ENCODE data around the gene BMPER. TPM values are rescaled to one million over a fixed set of nuclear protein-coding genes. Genes with fewer than 3 reads are reported as not detected.

BMPER gene
- total and polyA plus RNA-seq, 2 of the 8 experiments (the other 6 are each of a cell fraction or from before 2014, with no cell fraction given) = 0.33 to 0.69 TPM

DNA sequence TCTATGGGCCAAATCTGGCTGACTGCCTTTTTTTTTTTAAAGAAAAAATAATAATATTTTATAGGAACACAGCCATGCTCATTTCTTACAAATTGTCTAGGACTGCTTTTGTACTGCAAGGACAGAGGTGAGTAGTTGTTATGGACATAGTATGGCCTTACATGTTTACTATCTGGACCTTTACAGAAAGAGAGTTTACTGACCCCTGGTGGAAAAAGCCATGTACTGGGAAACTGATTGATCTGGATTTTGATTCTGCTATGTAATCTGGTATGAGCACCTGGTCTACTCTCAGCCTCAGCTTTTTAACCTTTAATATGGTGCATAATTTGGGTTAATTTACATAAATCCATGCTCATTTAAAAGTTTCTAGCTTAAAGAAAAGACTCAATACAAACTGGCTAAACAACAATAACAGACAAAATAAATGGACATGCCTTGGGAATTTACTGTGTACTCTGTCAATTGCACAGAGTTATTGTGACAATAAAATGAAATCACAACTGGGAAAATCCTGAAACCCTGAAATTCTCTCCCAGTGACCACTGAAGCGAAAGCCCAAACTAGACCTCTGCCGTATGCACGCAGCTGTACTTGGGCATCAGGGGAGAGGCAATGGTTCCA lies 260.7 kb downstream of the BMPER start:
- Histone ChIP-seq H3K27me3 (replicated peaks in 1 of 4; ENCODE audit: control insufficient read depth in 3 of 4, extremely low read depth in 1 of 4, insufficient read depth in 3 of 4, low read length in 3 of 4) (no peaks in the 10 kb centered on the region), H3K23ac (ENCODE audit: insufficient read length) (no peak overlapping the region), H2BK5ac (ENCODE audit: low read depth, low read length) (no peak overlapping the region), H3K23me2 (ENCODE audit: low read depth, low read length) (no peaks in the 10 kb centered on the region), H3K4ac (replicated peaks; ENCODE audit: insufficient read length, low read depth, low read length) (no peak overlapping the region), H3K14ac (ENCODE audit: insufficient read length) (no peak overlapping the region), H4K91ac (replicated peaks; ENCODE audit: insufficient read length, low read length) (no peak overlapping the region), H4K20me1 (replicated peaks in 1 of 2; ENCODE audit: control insufficient read depth in 1 of 2, insufficient read depth in 2 of 2, low read length in 2 of 2) (no peaks in the 10 kb centered on the region), H4K8ac (ENCODE audit: extremely low read depth, insufficient read depth, low read length) (no peak overlapping the region), H3K4me2 (ENCODE audit: insufficient read depth in 1 of 2, low read depth in 2 of 2, low read length in 2 of 2) (no peak overlapping the region), H2AK5ac (ENCODE audit: low read depth, low read length) (no peak overlapping the region), H3K79me1 (ENCODE audit: low read depth, low read length) (no peaks in the 10 kb centered on the region), H4K5ac (ENCODE audit: insufficient read length, low read depth, low read length) (no peak overlapping the region), H3K27ac (ENCODE audit: low read depth, low read length) (no peak overlapping the region), H3K9me3 (ENCODE audit: insufficient read depth in 2 of 2, low read depth in 1 of 2, low read length in 1 of 2) (no peaks in the 10 kb centered on the region), H2BK20ac (ENCODE audit: low read length) (no peak overlapping the region), H3K36me3 (ENCODE audit: control insufficient read depth in 2 of 4, insufficient read depth in 4 of 4, low read length in 3 of 4) (no peaks in the 10 kb centered on the region), H3K4me3 (ENCODE audit: extremely low read depth in 1 of 4, insufficient read depth in 2 of 4, low read depth in 3 of 4, low read length in 4 of 4) (no peak overlapping the region), H3K9ac (replicated peaks in 1 of 4; ENCODE audit: extremely low read depth in 1 of 4, low read depth in 3 of 4, low read length in 3 of 4) (no peak overlapping the region), H2AFZ (ENCODE audit: low read length) (no peak overlapping the region), H3K4me1 (replicated peaks in 1 of 4; ENCODE audit: control insufficient read depth in 3 of 4, insufficient read depth in 4 of 4, low read length in 3 of 4) (no peaks in the 10 kb centered on the region), H2BK12ac (ENCODE audit: low read depth, low read length) (no peak overlapping the region), H2BK15ac (ENCODE audit: low read length) (no peak overlapping the region), H3K79me2 (ENCODE audit: control insufficient read depth in 1 of 2, insufficient read depth in 2 of 2, low read length in 2 of 2) (no peaks in the 10 kb centered on the region), H3K18ac (ENCODE audit: extremely low read depth, low read length) (no peak overlapping the region), H3K56ac (replicated peaks; ENCODE audit: insufficient read length, low read depth, low read length) (no peak overlapping the region), H2BK120ac (replicated peaks; ENCODE audit: low read depth, low read length) (no peak overlapping the region)
- POLR2A ChIA-PET (ENCODE audit: partially characterized antibody) = no interaction called here
- WGBS, 2 experiments (ENCODE audit: extremely low coverage in 1 of 2, insufficient coverage in 1 of 2, insufficient read length in 1 of 2, insufficient replicate concordance in 2 of 2, low coverage in 1 of 2, low lambda C conversion rate in 2 of 2, missing lambda C conversion rate in 1 of 2) = 96% methylated on average over 3 of the region's 3 CpGs; no CpG with 5 or more reads in 1 of the 2 experiments
- FAIRE-seq (no peak), DNase-seq (ENCODE audit: low read depth in 1 of 2, low spot score in 2 of 2) (no peak)
- CTCF ChIA-PET (ENCODE audit: partially characterized antibody) = interaction anchor here (0.9 to 13.5 kb wide), 20 partner anchors 8 to 236 kb away, joined by 3 to 197 read pairs (median 4); no protein-coding TSS in a partner anchor
- TF ChIP-seq RAD21 (IDR thresholded peaks at IDR 0.05 in 1 of 2, conservative IDR thresholded peaks at IDR 0.05 in 1 of 2; ENCODE audit: low read depth in 2 of 2, low read length in 2 of 2) (peak; percentile 64 to 70), ZNF274 (IDR thresholded peaks at IDR 0.05; ENCODE audit: borderline replicate concordance, extremely low read depth, low read length) (no peak)
- TF ChIP-seq, protein P1, sequence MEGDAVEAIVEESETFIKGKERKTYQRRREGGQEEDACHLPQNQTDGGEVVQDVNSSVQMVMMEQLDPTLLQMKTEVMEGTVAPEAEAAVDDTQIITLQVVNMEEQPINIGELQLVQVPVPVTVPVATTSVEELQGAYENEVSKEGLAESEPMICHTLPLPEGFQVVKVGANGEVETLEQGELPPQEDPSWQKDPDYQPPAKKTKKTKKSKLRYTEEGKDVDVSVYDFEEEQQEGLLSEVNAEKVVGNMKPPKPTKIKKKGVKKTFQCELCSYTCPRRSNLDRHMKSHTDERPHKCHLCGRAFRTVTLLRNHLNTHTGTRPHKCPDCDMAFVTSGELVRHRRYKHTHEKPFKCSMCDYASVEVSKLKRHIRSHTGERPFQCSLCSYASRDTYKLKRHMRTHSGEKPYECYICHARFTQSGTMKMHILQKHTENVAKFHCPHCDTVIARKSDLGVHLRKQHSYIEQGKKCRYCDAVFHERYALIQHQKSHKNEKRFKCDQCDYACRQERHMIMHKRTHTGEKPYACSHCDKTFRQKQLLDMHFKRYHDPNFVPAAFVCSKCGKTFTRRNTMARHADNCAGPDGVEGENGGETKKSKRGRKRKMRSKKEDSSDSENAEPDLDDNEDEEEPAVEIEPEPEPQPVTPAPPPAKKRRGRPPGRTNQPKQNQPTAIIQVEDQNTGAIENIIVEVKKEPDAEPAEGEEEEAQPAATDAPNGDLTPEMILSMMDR (IDR thresholded peaks at IDR 0.05; ENCODE audit: control extremely low read depth in 1 of 3, insufficient read depth in 1 of 3, low read depth in 1 of 3, low read length in 3 of 3) = peak in 2 of 3 experiments; percentile 55 to 76; a peak in 3 of 4 replicates

All from H1 (cell line).